HEK293T (cell line): ENCODE results near the gene THAP10.
"Not testable (repeated sequence)": the region's sequence is repeated elsewhere in the genome, so short reads cannot be mapped to it uniquely, and the experiment has no call there.

Source experiments
- CTCF ChIA-PET: fragments of 350-600 bp; formaldehyde crosslinking; extraction: SDS; loops from one replicate; lab custom pipeline; 2021; ENCODE audit warnings: antibody characterized with exemption, inconsistent platforms; lab: Yijun Ruan, JAX
- POLR2A ChIA-PET: fragments of 350-600 bp; formaldehyde crosslinking; extraction: SDS; loops from one replicate; lab custom pipeline; 2020; ENCODE audit warnings: antibody characterized with exemption, inconsistent platforms; lab: Yijun Ruan, JAX
- DNase-seq: peaks from one replicate; pipeline ENCODE4 v3.0.0; 2012; ENCODE audit warnings: mixed read lengths; ENCODE audit errors: extremely low spot score
- ARNT ChIP-seq: fragments of 450-650 bp; IDR thresholded peaks from 2 replicates; pipeline ENCODE4 v1.6.1; 2017; ENCODE audit warnings: mild to moderate bottlenecking
- BHLHE40 ChIP-seq: fragments of 450-650 bp; IDR thresholded peaks from 2 replicates; pipeline ENCODE4 v1.6.1; 2016; ENCODE audit warnings: mild to moderate bottlenecking, moderate library complexity, borderline replicate concordance
- CTBP1 ChIP-seq: fragments of 450-650 bp; IDR thresholded peaks from 2 replicates; pipeline ENCODE4 v1.6.1; 2016; ENCODE audit warnings: borderline replicate concordance
- ELF4 ChIP-seq: fragments of 450-650 bp; IDR thresholded peaks from 2 replicates; pipeline ENCODE4 v1.6.1; 2017; ENCODE audit warnings: antibody characterized with exemption
- FOXA1 ChIP-seq: fragments of 450-650 bp; IDR thresholded peaks from 2 replicates; pipeline ENCODE4 v1.6.1; 2016; ENCODE audit warnings: mild to moderate bottlenecking
- FOXK2 ChIP-seq: fragments of 450-650 bp; IDR thresholded peaks from 2 replicates; pipeline ENCODE4 v1.6.1; 2016; ENCODE audit warnings: mild to moderate bottlenecking
- FOXM1 ChIP-seq: fragments of 450-650 bp; IDR thresholded peaks from 2 replicates; pipeline ENCODE4 v1.6.1; 2017; ENCODE audit warnings: mild to moderate bottlenecking, borderline replicate concordance
- HDGF ChIP-seq: fragments of 450-650 bp; IDR thresholded peaks from 2 replicates; pipeline ENCODE4 v1.6.1; 2017; ENCODE audit warnings: antibody characterized with exemption, borderline replicate concordance
- L3MBTL2 ChIP-seq: fragments of 450-650 bp; conservative IDR thresholded peaks from 2 replicates; pipeline ENCODE4 v1.6.1; 2016; ENCODE audit warnings: mild to moderate bottlenecking
- LEF1 ChIP-seq: fragments of 450-650 bp; IDR thresholded peaks from 2 replicates; pipeline ENCODE4 v1.6.1; 2017; ENCODE audit warnings: mild to moderate bottlenecking, borderline replicate concordance
- NFRKB ChIP-seq: fragments of 450-650 bp; IDR thresholded peaks from 2 replicates; pipeline ENCODE4 v1.6.1; 2016; ENCODE audit warnings: mild to moderate bottlenecking, moderate library complexity
- PKNOX1 ChIP-seq: fragments of 450-650 bp; IDR thresholded peaks from 2 replicates; pipeline ENCODE4 v1.6.1; 2016
- SP1 ChIP-seq: fragments of 450-650 bp; IDR thresholded peaks from 2 replicates; pipeline ENCODE4 v1.6.1; 2017
- SUZ12 ChIP-seq: fragments of 450-650 bp; IDR thresholded peaks from 2 replicates; pipeline ENCODE4 v1.6.1; 2016; ENCODE audit warnings: mild to moderate bottlenecking
- TARDBP ChIP-seq: fragments of 450-650 bp; IDR thresholded peaks from 2 replicates; pipeline ENCODE4 v1.6.1; 2016
- ZNF384 ChIP-seq: fragments of 450-650 bp; IDR thresholded peaks from 2 replicates; pipeline ENCODE4 v1.6.1; 2016

THAP10 gene

GRCh38 chr15:70867911-70868467 lies 24.2 kb downstream of the THAP10 start:
- TF ChIP-seq SUZ12 (no peak), L3MBTL2 (no peak), FOXM1 (no peak), TARDBP (no peak), FOXK2 (no peak), ZNF384 (no peak), FOXA1 (no peak), HDGF (no peak), ELF4 (no peak), ARNT (no peak)
- POLR2A ChIA-PET = interaction anchor here (2.6 kb wide), 1 partner anchor 11 kb away, joined by 14 read pairs; no protein-coding TSS in a partner anchor
- CTCF ChIA-PET = no interaction called here
- no peak for DNase-seq

GRCh38 chr15:70866982-70867641 lies 25.1 kb downstream of the THAP10 start:
- TF ChIP-seq BHLHE40 (no peak), FOXM1 (no peak), CTBP1 (no peak), PKNOX1 (no peak), LEF1 (no peak), L3MBTL2 (no peak), ZNF384 (no peak), TARDBP (no peak), SUZ12 (no peak), ARNT (no peak), FOXA1 (no peak), HDGF (no peak), NFRKB (no peak), ELF4 (no peak), SP1 (no peak), FOXK2 (no peak)
- ChIA-PET POLR2A (no interaction called here), CTCF (no interaction called here)
- no peak for DNase-seq

GRCh38 chr15:70863450-70864218 lies 28.6 kb downstream of the THAP10 start:
- no peak for DNase-seq
- CTCF ChIA-PET = interaction anchor here (1.5 kb wide), 1 partner anchor 11 kb away, joined by 6 read pairs; no protein-coding TSS in a partner anchor
- TF ChIP-seq TARDBP (no peak), NFRKB (no peak)
- POLR2A ChIA-PET = interaction anchor here (2.6 kb wide), 1 partner anchor 10 kb away, joined by 15 read pairs; the partner anchor contains the start of gene LARP6

- ChIA-PET POLR2A (no interaction called here), CTCF (interaction anchor here (1.5 kb wide), 1 partner anchor 9 kb away, joined by 8 read pairs; no protein-coding TSS in a partner anchor)
- DNase-seq = no peak
- TF ChIP-seq FOXM1 (no peak), SUZ12 (no peak), NFRKB (no peak), FOXK2 (no peak), L3MBTL2 (no peak), ARNT (no peak), PKNOX1 (no peak), ELF4 (no peak), FOXA1 (no peak), LEF1 (no peak), CTBP1 (no peak), TARDBP (no peak), HDGF (no peak)
Measured at GRCh38 chr15:70859998-70860397, 32.2 kb downstream of the THAP10 start.

GRCh38 chr15:70859322-70859908 lies 32.8 kb downstream of the THAP10 start:
- TF ChIP-seq CTBP1 (no peak), HDGF (no peak), ARNT (no peak), L3MBTL2 (no peak), SP1 (no peak), TARDBP (no peak), SUZ12 (no peak), PKNOX1 (no peak), ZNF384 (no peak), FOXM1 (no peak), FOXA1 (no peak), NFRKB (no peak), FOXK2 (no peak), ELF4 (no peak), BHLHE40 (no peak), LEF1 (no peak)
- ChIA-PET CTCF (interaction anchor here (0.6 to 1.5 kb wide), 2 partner anchors 10 to 942 kb away, joined by 3 to 8 read pairs; no protein-coding TSS in a partner anchor), POLR2A (no interaction called here)
- no peak for DNase-seq

GRCh38 chr15:70858614-70859321 lies 33.5 kb downstream of the THAP10 start:
- CTCF ChIA-PET = interaction anchor here (0.6 to 1.5 kb wide), 2 partner anchors 11 to 942 kb away, joined by 3 to 8 read pairs; no protein-coding TSS in a partner anchor
- DNase-seq, POLR2A ChIA-PET: not testable (repeated sequence)
